Stimulated activated CD8-positive, alpha-beta memory T cell treated with anti-CD3 and anti-CD28 coated beads, Interleukin-7, amount 100 ng/mL, for 48 hours (primary cell): ENCODE data around the gene LRRC55.
"Not testable (repeated sequence)": the region's sequence is repeated elsewhere in the genome, so short reads cannot be mapped to it uniquely, and the experiment has no call there.

Source experiments
- DNase-seq, 2 donors: peaks; one replicate each; pipeline ENCODE4 v3.0.0-alpha.2; 2020; ENCODE audit warnings: low read depth in 1 of 2; ENCODE audit errors: extremely low read depth in 1 of 2

LRRC55 gene

GRCh38 chr11:57160665-57161064, 21.1 kb upstream of the LRRC55 start:
- DNase-seq, result no peak

- DNase-seq, result no peak
These were observed 20.4 kb upstream of the LRRC55 start for GRCh38 chr11:57161351-57161750.

GRCh38 chr11:57162179-57162898, 19.4 kb upstream of the LRRC55 start:
- DNase-seq, result no peak

- no peak for DNase-seq
These were observed 18.4 kb upstream of the LRRC55 start for GRCh38 chr11:57163160-57163868.

GRCh38 chr11:57164317-57164716, 17.4 kb upstream of the LRRC55 start:
- no peak for DNase-seq

- no peak for DNase-seq
These were observed 14.5 kb upstream of the LRRC55 start for GRCh38 chr11:57167125-57167846.

GRCh38 chr11:57169732-57170313, 11.9 kb upstream of the LRRC55 start:
- not testable (repeated sequence) for DNase-seq

- no peak for DNase-seq
These were observed 9.7 kb upstream of the LRRC55 start for GRCh38 chr11:57172031-57172430.

- no peak for DNase-seq
These were observed 7.1 kb upstream of the LRRC55 start for GRCh38 chr11:57174656-57175055.

GRCh38 chr11:57175478-57175877, 6.3 kb upstream of the LRRC55 start:
- DNase-seq, result no peak

GRCh38 chr11:57178334-57178733, 3.4 kb upstream of the LRRC55 start:
- DNase-seq, result no peak

- no peak for DNase-seq
These were observed 2.1 kb upstream of the LRRC55 start for GRCh38 chr11:57179681-57180080.

- DNase-seq, result no peak
These were observed 1.6 kb upstream of the LRRC55 start for GRCh38 chr11:57180081-57180561.

- no peak for DNase-seq
These were observed 789 bp upstream of the LRRC55 start for GRCh38 chr11:57180964-57181363.

GRCh38 chr11:57182896-57183295, 1.1 kb downstream of the LRRC55 start:
- no peak for DNase-seq

GRCh38 chr11:57190548-57190947, 8.8 kb downstream of the LRRC55 start:
- no peak for DNase-seq

GRCh38 chr11:57191311-57192219, 9.8 kb downstream of the LRRC55 start:
- no peak for DNase-seq

GRCh38 chr11:57192316-57192715, 10.6 kb downstream of the LRRC55 start:
- no peak for DNase-seq

- DNase-seq, result no peak
These were observed 14.8 kb downstream of the LRRC55 start for GRCh38 chr11:57196596-57196995.

GRCh38 chr11:57197762-57198161, 16.0 kb downstream of the LRRC55 start:
- no peak for DNase-seq
